Central memory CD8-positive, alpha-beta T cell (primary cell): ENCODE measurements around the gene CCDC192.

ENCODE experiments used
- ATAC-seq: fragments of 150-1000 bp; cut with Tn5 transposase; replicated peaks from 2 replicates; pipeline ENCODE4 v1.10.0; 2022; ENCODE audit warnings: mild to moderate bottlenecking, moderate FRiP score, moderate number of reproducible peaks; ENCODE audit not compliant: poor library complexity, severe bottlenecking; ENCODE audit errors: extremely low read depth
- DNase-seq, 2 donors: peaks; one replicate each; pipeline ENCODE4 v3.0.0; 2021; ENCODE audit warnings: low spot score in 2 of 2
- H3K27ac Mint-ChIP-seq: one replicate; pipeline ENCODE4 v1.8.0; 2022; ENCODE audit warnings: low read depth, mild to moderate bottlenecking, moderate library complexity, mixed read lengths
- H3K27me3 Mint-ChIP-seq: one replicate; pipeline ENCODE4 v1.8.0; 2022; ENCODE audit warnings: mixed read lengths
- H3K36me3 Mint-ChIP-seq: one replicate; pipeline ENCODE4 v1.8.0; 2022; ENCODE audit warnings: mild to moderate bottlenecking, moderate library complexity, mixed read lengths; ENCODE audit not compliant: insufficient read depth
- H3K4me1 Mint-ChIP-seq: one replicate; pipeline ENCODE4 v1.8.0; 2022; ENCODE audit warnings: mixed read lengths
- H3K4me3 Mint-ChIP-seq: one replicate; pipeline ENCODE4 v1.8.0; 2022; ENCODE audit warnings: mild to moderate bottlenecking, moderate library complexity, mixed read lengths
- H3K9me3 Mint-ChIP-seq: one replicate; pipeline ENCODE4 v1.8.0; 2022; ENCODE audit warnings: mixed read lengths

The CCDC192 gene

DNA sequence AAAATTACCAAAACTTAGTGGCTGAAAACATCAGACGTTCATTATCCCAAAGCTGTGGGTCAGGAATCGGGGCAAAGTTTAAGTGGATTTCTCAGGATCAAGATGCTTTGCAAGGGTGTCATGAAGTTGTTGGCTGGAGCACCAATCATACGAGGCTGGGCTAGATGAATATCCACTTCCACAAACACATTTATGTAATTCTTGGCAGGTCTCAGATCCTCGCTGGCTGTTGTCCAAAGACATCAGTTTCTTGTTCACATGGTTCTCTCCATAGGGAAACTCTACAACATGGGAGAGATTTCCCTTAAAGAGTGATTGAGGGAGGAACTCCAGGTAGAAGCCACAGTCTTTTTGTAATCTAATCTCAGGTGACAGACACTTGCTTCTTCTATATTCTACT lies 20.2 kb upstream of the CCDC192 start:
- ATAC-seq, result no peak
- no peak for DNase-seq
- H3K4me3 Mint-ChIP-seq, result no peak overlapping the region
- no peaks in the 10 kb centered on the region for H3K4me1 Mint-ChIP-seq
- peaks cover 7% of the 10 kb centered on the region for H3K27me3 Mint-ChIP-seq
- H3K27ac Mint-ChIP-seq, result no peak overlapping the region
- no peaks in the 10 kb centered on the region for H3K9me3 Mint-ChIP-seq
- no peaks in the 10 kb centered on the region for H3K36me3 Mint-ChIP-seq

GRCh38 chr5:127684726-127685467 lies 18.3 kb upstream of the CCDC192 start:
- DNase-seq, result no peak
- no peaks in the 10 kb centered on the region for H3K9me3 Mint-ChIP-seq
- ATAC-seq, result no peak
- no peak overlapping the region for H3K4me3 Mint-ChIP-seq
- H3K36me3 Mint-ChIP-seq, result no peaks in the 10 kb centered on the region
- H3K27me3 Mint-ChIP-seq, result peaks cover 7% of the 10 kb centered on the region
- no peaks in the 10 kb centered on the region for H3K4me1 Mint-ChIP-seq
- no peak overlapping the region for H3K27ac Mint-ChIP-seq

DNA sequence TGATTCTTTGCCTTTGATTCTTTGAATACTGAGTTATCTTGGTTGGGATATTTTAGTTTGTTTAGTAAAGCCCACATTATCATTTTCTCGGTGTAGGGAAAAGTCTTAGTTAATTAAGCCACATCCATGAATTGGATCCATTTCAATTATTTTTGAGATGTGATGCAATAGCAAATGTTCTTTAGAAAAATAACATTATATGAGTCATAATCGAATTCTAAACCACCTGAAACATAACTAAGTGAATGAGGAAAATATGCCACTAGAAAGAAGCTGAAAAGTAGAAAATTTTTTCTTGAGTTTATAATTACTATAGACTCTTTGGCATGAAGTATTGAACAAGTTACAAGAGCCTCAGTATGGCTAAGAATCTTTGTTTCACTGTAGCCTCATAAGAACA lies 17.5 kb upstream of the CCDC192 start:
- ATAC-seq (no peak), DNase-seq (no peak)
- Mint-ChIP-seq H3K9me3 (no peaks in the 10 kb centered on the region), H3K4me1 (no peaks in the 10 kb centered on the region), H3K4me3 (no peak overlapping the region), H3K27ac (no peak overlapping the region), H3K36me3 (no peaks in the 10 kb centered on the region), H3K27me3 (peaks cover 7% of the 10 kb centered on the region)

DNA sequence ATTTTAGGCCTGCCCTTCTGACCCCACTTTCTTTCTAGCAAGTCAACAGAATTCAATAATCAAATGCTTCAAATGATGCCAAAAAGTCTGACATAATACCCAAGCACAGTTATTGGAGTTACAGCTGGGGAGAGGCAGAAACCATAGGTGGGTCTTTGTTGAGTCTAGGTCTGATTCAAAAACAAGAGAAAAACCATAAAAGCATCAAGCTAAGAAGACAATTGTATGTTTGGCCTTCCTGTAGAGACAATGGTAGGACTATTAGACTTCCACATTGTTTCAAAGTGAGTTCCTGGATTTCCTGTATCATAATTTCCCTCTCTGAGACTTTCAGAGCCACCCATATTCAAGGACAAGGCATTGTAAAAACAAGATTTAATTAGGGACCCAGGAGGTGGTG lies 16.8 kb upstream of the CCDC192 start:
- no peaks in the 10 kb centered on the region for H3K9me3 Mint-ChIP-seq
- no peak for ATAC-seq
- no peak overlapping the region for H3K4me3 Mint-ChIP-seq
- no peak overlapping the region for H3K27ac Mint-ChIP-seq
- H3K27me3 Mint-ChIP-seq, result peaks cover 7% of the 10 kb centered on the region
- H3K4me1 Mint-ChIP-seq, result no peaks in the 10 kb centered on the region
- no peaks in the 10 kb centered on the region for H3K36me3 Mint-ChIP-seq
- no peak for DNase-seq

- Mint-ChIP-seq H3K4me1 (no peaks in the 10 kb centered on the region), H3K27me3 (peaks cover 11% of the 10 kb centered on the region), H3K27ac (no peak overlapping the region), H3K9me3 (no peaks in the 10 kb centered on the region), H3K4me3 (no peak overlapping the region), H3K36me3 (no peaks in the 10 kb centered on the region)
- no peak for ATAC-seq
- DNase-seq, result no peak
Observed at GRCh38 chr5:127694518-127695171, 8.5 kb upstream of the CCDC192 start.

- H3K9me3 Mint-ChIP-seq, result no peaks in the 10 kb centered on the region
- H3K4me1 Mint-ChIP-seq, result no peaks in the 10 kb centered on the region
- peaks cover 11% of the 10 kb centered on the region for H3K27me3 Mint-ChIP-seq
- no peak for DNase-seq
- no peaks in the 10 kb centered on the region for H3K36me3 Mint-ChIP-seq
- H3K27ac Mint-ChIP-seq, result no peak overlapping the region
- no peak for ATAC-seq
- no peak overlapping the region for H3K4me3 Mint-ChIP-seq
Observed at GRCh38 chr5:127695346-127695745, 7.8 kb upstream of the CCDC192 start.

DNA sequence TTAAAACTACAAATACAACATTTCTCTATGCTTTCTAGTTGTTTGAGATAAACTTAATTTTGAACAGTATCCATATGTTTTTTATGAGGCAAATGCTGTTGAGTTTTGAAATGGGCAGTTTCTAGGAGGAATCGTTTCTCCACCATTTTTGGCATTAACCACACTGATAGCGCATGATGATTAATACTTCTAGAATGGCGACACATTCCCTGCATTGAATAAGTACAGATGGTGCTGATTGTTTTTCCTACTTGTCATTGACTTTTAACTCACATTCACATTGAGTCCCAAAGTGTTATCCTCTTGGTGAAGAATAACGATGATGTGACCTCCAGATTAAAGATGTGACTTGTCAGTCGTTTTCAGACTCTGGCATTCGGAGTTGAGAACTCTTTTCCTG lies 6.5 kb upstream of the CCDC192 start:
- DNase-seq, result no peak
- no peak for ATAC-seq
- Mint-ChIP-seq H3K9me3 (no peaks in the 10 kb centered on the region), H3K27ac (no peak overlapping the region), H3K4me1 (no peaks in the 10 kb centered on the region), H3K36me3 (no peaks in the 10 kb centered on the region), H3K27me3 (peaks cover 11% of the 10 kb centered on the region), H3K4me3 (no peak overlapping the region)

DNA sequence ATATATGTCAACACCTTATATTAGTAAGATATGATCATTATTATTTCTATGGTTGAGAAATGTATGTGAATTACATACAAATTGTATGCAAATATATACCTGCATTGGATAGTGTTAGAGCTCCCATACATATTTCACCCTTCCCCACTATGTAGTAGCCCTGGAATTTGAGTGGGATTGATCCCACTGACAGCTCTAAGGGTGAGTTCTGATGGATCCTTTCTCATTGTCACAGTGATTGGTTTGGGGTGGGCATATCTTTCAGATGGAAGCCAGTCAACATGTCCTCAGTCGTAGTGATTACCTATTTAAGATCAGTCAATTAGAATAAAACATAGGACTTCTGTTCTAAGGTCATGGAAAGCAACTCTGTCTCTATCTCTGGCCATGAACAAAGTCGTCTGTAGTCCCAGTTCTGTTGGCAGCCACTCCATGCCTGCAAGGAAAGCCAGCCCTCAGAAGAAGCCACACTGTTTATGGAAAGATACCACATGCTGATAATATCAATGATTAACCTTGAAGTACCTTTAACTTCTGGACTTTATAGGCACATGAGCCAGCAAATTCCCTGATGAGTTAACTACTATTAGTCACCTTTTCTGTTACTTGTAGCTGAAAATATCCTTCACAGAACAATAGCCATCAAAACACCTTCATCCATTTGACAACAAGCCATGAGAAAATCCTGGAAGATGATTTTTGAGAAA lies 5.1 kb upstream of the CCDC192 start:
- no peaks in the 10 kb centered on the region for H3K4me1 Mint-ChIP-seq
- no peak overlapping the region for H3K27ac Mint-ChIP-seq
- no peak overlapping the region for H3K4me3 Mint-ChIP-seq
- no peaks in the 10 kb centered on the region for H3K36me3 Mint-ChIP-seq
- H3K27me3 Mint-ChIP-seq, result peaks cover 20% of the 10 kb centered on the region
- no peak for DNase-seq
- no peak for ATAC-seq
- no peaks in the 10 kb centered on the region for H3K9me3 Mint-ChIP-seq

DNA sequence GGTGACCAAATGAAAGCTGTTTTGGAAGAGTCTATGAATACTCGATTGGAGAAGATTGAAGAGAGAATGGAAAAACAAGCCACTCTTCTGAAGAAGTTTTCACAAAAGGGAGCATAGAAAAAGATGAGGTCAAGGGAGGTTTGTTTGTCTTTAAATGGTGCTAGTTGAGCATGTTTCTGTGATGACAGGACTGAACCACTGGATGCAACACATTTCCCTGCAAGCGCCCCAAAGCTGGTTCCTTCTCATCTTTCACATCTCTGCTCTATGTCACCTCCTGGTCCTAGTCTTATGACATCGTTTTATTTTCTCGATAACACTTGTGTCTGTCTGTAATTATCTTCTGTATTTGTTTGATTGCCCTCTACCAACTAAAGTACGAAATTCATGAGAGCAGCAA lies 3.8 kb upstream of the CCDC192 start:
- H3K4me3 Mint-ChIP-seq, result no peak overlapping the region
- no peaks in the 10 kb centered on the region for H3K9me3 Mint-ChIP-seq
- H3K36me3 Mint-ChIP-seq, result no peaks in the 10 kb centered on the region
- H3K27ac Mint-ChIP-seq, result no peak overlapping the region
- H3K27me3 Mint-ChIP-seq, result peaks cover 20% of the 10 kb centered on the region
- no peak for ATAC-seq
- H3K4me1 Mint-ChIP-seq, result no peaks in the 10 kb centered on the region
- no peak for DNase-seq

DNA sequence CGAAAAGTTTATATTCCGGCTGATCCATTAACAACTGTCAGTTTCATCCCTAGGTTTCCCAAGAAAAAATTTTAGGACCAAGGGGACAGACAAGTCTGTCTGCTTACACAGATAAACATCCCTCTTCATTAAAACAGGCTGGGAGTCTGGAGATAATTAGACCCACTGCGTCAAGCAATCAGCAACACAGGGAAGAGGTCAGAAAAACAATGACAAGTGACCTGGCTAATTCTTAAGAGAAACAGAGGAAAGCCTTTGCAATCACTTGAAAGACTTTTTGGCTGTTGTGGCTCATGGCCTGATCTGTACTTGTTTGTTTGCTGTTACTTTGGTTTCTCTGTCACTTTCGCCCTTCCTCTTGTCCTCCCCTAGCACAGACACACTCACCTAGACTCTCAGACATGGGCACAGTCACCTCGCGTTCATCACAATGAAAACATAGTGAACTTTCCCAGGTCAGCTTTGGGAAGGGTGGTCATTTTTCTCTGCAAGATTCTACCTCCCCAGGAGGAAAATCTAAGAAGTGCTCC lies 2.9 kb upstream of the CCDC192 start:
- no peak overlapping the region for H3K4me3 Mint-ChIP-seq
- H3K27ac Mint-ChIP-seq, result no peak overlapping the region
- DNase-seq (no peak), ATAC-seq (no peak)
- H3K4me1 Mint-ChIP-seq, result no peaks in the 10 kb centered on the region
- H3K36me3 Mint-ChIP-seq, result no peaks in the 10 kb centered on the region
- H3K9me3 Mint-ChIP-seq, result no peaks in the 10 kb centered on the region
- H3K27me3 Mint-ChIP-seq, result peaks cover 23% of the 10 kb centered on the region

GRCh38 chr5:127702434-127702833 lies 757 bp upstream of the CCDC192 start:
- ATAC-seq (no peak), DNase-seq (no peak)
- Mint-ChIP-seq H3K9me3 (no peaks in the 10 kb centered on the region), H3K4me3 (no peak overlapping the region), H3K4me1 (no peaks in the 10 kb centered on the region), H3K36me3 (no peaks in the 10 kb centered on the region), H3K27me3 (peaks cover 20% of the 10 kb centered on the region), H3K27ac (no peak overlapping the region)

- DNase-seq (no peak), ATAC-seq (no peak)
- Mint-ChIP-seq H3K4me1 (no peaks in the 10 kb centered on the region), H3K4me3 (no peak overlapping the region), H3K27me3 (peaks cover 19% of the 10 kb centered on the region), H3K27ac (no peak overlapping the region), H3K36me3 (no peaks in the 10 kb centered on the region), H3K9me3 (no peaks in the 10 kb centered on the region)
Observed at GRCh38 chr5:127705120-127705892, 2.1 kb downstream of the CCDC192 start.
